GM12878 (cell line): ENCODE results near the gene CTNNA2. TPM values are rescaled to one million over a fixed set of nuclear protein-coding genes. Genes with fewer than 3 reads are reported as not detected.

Experiments used
- ATAC-seq: fragments of 200-7000 bp; cut with Tn5 transposase; 3 replicates; pipeline ENCODE4 v1.9.1; 2020; ENCODE audit warnings: mild to moderate bottlenecking, moderate library complexity
- BruUV-seq: library from RNA; stranded (reverse); fragments of 400-500 nt; replicated peaks from 2 replicates; lab custom pipeline; 2021; lab: Mats Ljungman, UMichigan
- CTCF ChIA-PET: fragments of 300-600 bp; sonication (Branson Sonifier 250); formaldehyde crosslinking; extraction: SDS; loops from one replicate; lab custom pipeline; 2021; ENCODE audit warnings: inconsistent platforms; lab: Yijun Ruan, JAX
- POLR2A ChIA-PET: fragments of 350-600 bp; formaldehyde crosslinking; extraction: SDS; loops from one replicate; lab custom pipeline; 2021; ENCODE audit warnings: inconsistent platforms; lab: Charles Lee
- RAD21 ChIA-PET: fragments of 300-600 bp; sonication (Branson Sonifier 250); formaldehyde crosslinking; loops from one replicate; lab custom pipeline; 2023; ENCODE audit warnings: antibody characterized with exemption; ENCODE audit not compliant: unreplicated experiment; lab: Charles Lee
- SMC1A ChIA-PET: fragments of 300-600 bp; sonication (Branson Sonifier 250); formaldehyde crosslinking; loops from one replicate; lab custom pipeline; 2023; ENCODE audit not compliant: unreplicated experiment, uncharacterized antibody; lab: Charles Lee
- DNase-seq: peaks from one replicate; pipeline ENCODE4 v3.0.0-alpha.2; 2011; ENCODE audit warnings: low read depth, low spot score
- FAIRE-seq: peaks from 3 replicates; lab custom pipeline; 2011; peaks lifted over from hg19 to GRCh38; lab: Jason Lieb, UNC
- H2AFZ ChIP-seq: 2 replicates; pipeline ENCODE4 v1.6.0; 2011; ENCODE audit warnings: low read depth, low read length, control low read depth; ENCODE audit not compliant: control insufficient read depth
- H3K27ac ChIP-seq: 2 replicates; pipeline ENCODE4 v1.5.1; 2011; ENCODE audit warnings: control low read depth; ENCODE audit not compliant: control insufficient read depth, insufficient read depth
- H3K27me3 ChIP-seq, 2 experiments: replicated peaks in 1 of 2; 2 replicates each; pipeline versions ENCODE4 v1.6.0 to v1.6.1; 2011; ENCODE audit warnings: low read length in 1 of 2; ENCODE audit not compliant: control insufficient read depth in 2 of 2, insufficient read depth in 2 of 2
- H3K36me3 ChIP-seq, 2 experiments: 2 replicates each; pipeline ENCODE4 v1.5.1; 2011; ENCODE audit warnings: low read length in 1 of 2; ENCODE audit not compliant: control insufficient read depth in 2 of 2, insufficient read depth in 2 of 2
- H3K4me1 ChIP-seq: 2 replicates; pipeline ENCODE4 v1.6.1; 2011; ENCODE audit warnings: mild to moderate bottlenecking, low read length, moderate library complexity, mixed read lengths; ENCODE audit not compliant: control insufficient read depth, insufficient read depth
- H3K4me2 ChIP-seq: 2 replicates; pipeline ENCODE4 v1.6.0; 2011; ENCODE audit warnings: control low read depth; ENCODE audit not compliant: control insufficient read depth, insufficient read depth
- H3K4me3 ChIP-seq: fragments of 200-600 bp; sonication (generic); 2 replicates; pipeline ENCODE4 v1.5.1; 2016
- H3K79me2 ChIP-seq: 2 replicates; pipeline ENCODE4 v1.6.0; 2011; ENCODE audit warnings: low read length; ENCODE audit not compliant: control insufficient read depth, insufficient read depth
- H3K9ac ChIP-seq: 2 replicates; pipeline ENCODE4 v1.8.0; 2011; ENCODE audit warnings: low read length, control low read depth, mixed read lengths; ENCODE audit not compliant: control insufficient read depth, insufficient read depth
- H3K9me3 ChIP-seq: replicated peaks from 3 replicates; pipeline ENCODE4 v1.5.1; 2011; ENCODE audit warnings: mild to moderate bottlenecking, low read length; ENCODE audit not compliant: control insufficient read depth, insufficient read depth
- H4K20me1 ChIP-seq: 2 replicates; pipeline ENCODE4 v1.6.0; 2011; ENCODE audit not compliant: control insufficient read depth, insufficient read depth
- EED ChIP-seq: sonication (generic); IDR thresholded peaks from 2 replicates; pipeline ENCODE4 v1.6.1; 2016; ENCODE audit warnings: antibody characterized with exemption, low read depth
- HSF1 ChIP-seq: fragments of 150-350 bp; IDR thresholded peaks from 2 replicates; pipeline ENCODE4 v1.6.1; 2014; ENCODE audit warnings: mild to moderate bottlenecking, low read depth, low read length
- NFXL1 ChIP-seq: fragments of 450-650 bp; IDR thresholded peaks from 2 replicates; pipeline ENCODE4 v1.6.1; 2017; ENCODE audit warnings: antibody characterized with exemption, mild to moderate bottlenecking, borderline replicate concordance
- PAX8 ChIP-seq: fragments of 450-650 bp; IDR thresholded peaks from 2 replicates; pipeline ENCODE4 v1.6.1; 2017; ENCODE audit warnings: mild to moderate bottlenecking, moderate library complexity
- PRDM15 ChIP-seq: fragments of 450-650 bp; formaldehyde crosslinking; IDR thresholded peaks from 2 replicates; pipeline ENCODE4 v1.4.0; 2020; ENCODE audit warnings: mild to moderate bottlenecking, moderate library complexity
- REST ChIP-seq: IDR thresholded peaks from 2 replicates; pipeline ENCODE4 v1.6.1; 2012; ENCODE audit warnings: mild to moderate bottlenecking, low read depth, low read length
- ZNF384 ChIP-seq: IDR thresholded peaks from 2 replicates; pipeline ENCODE4 v1.6.1; 2012; ENCODE audit warnings: low read depth, mild to moderate bottlenecking, low read length, improper control_type of control experiment, borderline replicate concordance
- WGBS: methylation state at CpG from one replicate; pipeline ENCODE4 v1.1.6; 2016; ENCODE audit warnings: low lambda C conversion rate; ENCODE audit not compliant: insufficient replicate concordance, insufficient coverage; ENCODE audit errors: missing lambda C conversion rate; 5-methylcytosine and 5-hydroxymethylcytosine counted together
- in situ Hi-C: fragments of 300-500 bp; cut with MboI; formaldehyde crosslinking; loops from 9 replicates; pipeline ENCODE4 v1.14.3; 2018; ENCODE audit warnings: mixed read lengths
- intact Hi-C: fragments of 100-400 bp; cut with micrococcal nuclease; formaldehyde crosslinking; loops from one replicate; pipeline ENCODE4 v1.14.2; 2022; ENCODE audit not compliant: unreplicated experiment
- polyA plus RNA-seq, 11 experiments: library from polyadenylated mRNA; depleted of rRNA in 4 of 11; unstranded in 6 of 11; stranded (reverse) in 5 of 11; fragments of >200 nt; fragmentation: Nextera tagmentation in 4 of 11; fragmentation: Illumina TruSeq in 1 of 11; extraction: Ambion mirVana in 4 of 11; extraction: Trizol in 1 of 11; gene quantifications; 1 replicate in 1 of 11; 2 replicates in 10 of 11; pipeline versions ENCODE4 v1.2.1 to v1.2.3, GENCODE V29; 2011 to 2016; ENCODE audit warnings: inconsistent platforms in 2 of 11, missing spikeins in 2 of 11, low read depth in 1 of 11
- total RNA-seq, 4 experiments: library from RNA; depleted of rRNA in 3 of 4; stranded (reverse); fragments of >200 nt in 3 of 4; fragmentation: Illumina TruSeq in 1 of 4; extraction: Trizol in 1 of 4; gene quantifications; 2 replicates each; pipeline versions ENCODE4 v1.2.1 to v1.2.3, GENCODE V29; 2013 to 2021

CTNNA2 gene
- total and polyA plus RNA-seq, 10 of the 15 experiments (the other 5 are each of a cell fraction or from before 2014, with no cell fraction given), result 2.4 to 36.2 (median 6.6) TPM

GRCh38 chr2:80642465-80642864 is 1129.6 kb downstream of the CTNNA2 start:
- Histone ChIP-seq H3K4me2 (no peak overlapping the region), H3K9ac (no peak overlapping the region), H3K9me3 (no peaks in the 10 kb centered on the region), H3K4me1 (no peaks in the 10 kb centered on the region), H3K36me3 (no peaks in the 10 kb centered on the region), H4K20me1 (no peaks in the 10 kb centered on the region), H3K27ac (no peak overlapping the region), H3K4me3 (no peak overlapping the region), H3K79me2 (no peaks in the 10 kb centered on the region), H3K27me3 (no peaks in the 10 kb centered on the region), H2AFZ (no peak overlapping the region)
- no peak for DNase-seq
- WGBS, result 0% methylated on average over 2 of the region's 2 CpGs
- no TSS peak for BruUV-seq
- no peak for ATAC-seq
- SMC1A ChIA-PET, result interaction anchor here (1.0 kb wide), 1 partner anchor 107 kb away, joined by 3 read pairs; no protein-coding TSS in a partner anchor
- CTCF ChIA-PET, result interaction anchor here (1.3 kb wide), 1 partner anchor 23 kb away, joined by 3 read pairs; no protein-coding TSS in a partner anchor
- intact Hi-C loops (no loop called here), in situ Hi-C loops (no loop called here)
- no peak for TF ChIP-seq REST
- no peak for TF ChIP-seq NFXL1
- TF ChIP-seq ZNF384, result no peak
- no peak for TF ChIP-seq HSF1
- TF ChIP-seq EED, result no peak
- no peak for TF ChIP-seq PAX8
- TF ChIP-seq PRDM15, result no peak
- RAD21 ChIA-PET, result no interaction called here
- POLR2A ChIA-PET, result interaction anchor here (0.6 kb wide), 1 partner anchor 52 kb away, joined by 3 read pairs; no protein-coding TSS in a partner anchor
- FAIRE-seq, result no peak
